ENCODE data around the gene HOXC11.

GRCh38 chr12:54025499-54026405 lies 52.8 kb downstream of the HOXC11 start:
- TF ChIP-seq, protein P1, sequence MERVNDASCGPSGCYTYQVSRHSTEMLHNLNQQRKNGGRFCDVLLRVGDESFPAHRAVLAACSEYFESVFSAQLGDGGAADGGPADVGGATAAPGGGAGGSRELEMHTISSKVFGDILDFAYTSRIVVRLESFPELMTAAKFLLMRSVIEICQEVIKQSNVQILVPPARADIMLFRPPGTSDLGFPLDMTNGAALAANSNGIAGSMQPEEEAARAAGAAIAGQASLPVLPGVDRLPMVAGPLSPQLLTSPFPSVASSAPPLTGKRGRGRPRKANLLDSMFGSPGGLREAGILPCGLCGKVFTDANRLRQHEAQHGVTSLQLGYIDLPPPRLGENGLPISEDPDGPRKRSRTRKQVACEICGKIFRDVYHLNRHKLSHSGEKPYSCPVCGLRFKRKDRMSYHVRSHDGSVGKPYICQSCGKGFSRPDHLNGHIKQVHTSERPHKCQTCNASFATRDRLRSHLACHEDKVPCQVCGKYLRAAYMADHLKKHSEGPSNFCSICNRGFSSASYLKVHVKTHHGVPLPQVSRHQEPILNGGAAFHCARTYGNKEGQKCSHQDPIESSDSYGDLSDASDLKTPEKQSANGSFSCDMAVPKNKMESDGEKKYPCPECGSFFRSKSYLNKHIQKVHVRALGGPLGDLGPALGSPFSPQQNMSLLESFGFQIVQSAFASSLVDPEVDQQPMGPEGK (CRISPR knock-in tag; IDR thresholded peaks at IDR 0.05; ENCODE audit: borderline replicate concordance) = no peak
- TF ChIP-seq GLIS3 (CRISPR knock-in tag; IDR thresholded peaks at IDR 0.05) = no peak
- no peak for TF ChIP-seq ZC3H10 (CRISPR knock-in tag; IDR thresholded peaks at IDR 0.05)
- TF ChIP-seq ZFP30 (CRISPR knock-in tag; IDR thresholded peaks at IDR 0.05) = no peak
- TF ChIP-seq ESRRG (CRISPR knock-in tag; IDR thresholded peaks at IDR 0.05) = no peak
